DND-41 (cell line): ENCODE data around the gene RNF217.

ENCODE experiments used
- CTCF ChIP-seq: IDR thresholded peaks from 2 replicates; pipeline ENCODE4 v1.5.1; 2012; ENCODE audit warnings: borderline replicate concordance, low read length, moderate library complexity, mild to moderate bottlenecking; ENCODE audit not compliant: poor library complexity, severe bottlenecking; ENCODE audit errors: extremely low read depth
- EZH2 ChIP-seq: IDR thresholded peaks from 3 replicates; pipeline ENCODE4 v1.6.1; 2012; ENCODE audit warnings: borderline replicate concordance, low read depth, mild to moderate bottlenecking, moderate library complexity, low read length, inconsistent platforms; ENCODE audit not compliant: severe bottlenecking

GRCh38 chr6:125097186-125097585 is 134.9 kb downstream of the RNF217 start:
- TF ChIP-seq CTCF = no peak
- TF ChIP-seq EZH2 = no peak
